IMR-90 (cell line): Measurements from ENCODE around the gene ARHGAP31. TPM values are rescaled to one million over a fixed set of nuclear protein-coding genes. Genes with fewer than 3 reads are reported as not detected.

Source experiments
- ATAC-seq: fragments of 200-7000 bp; cut with Tn5 transposase; 2 replicates; pipeline ENCODE4 v1.9.1; 2020; ENCODE audit warnings: low read depth, mild to moderate bottlenecking, moderate library complexity
- BruUV-seq: library from RNA; stranded (reverse); fragments of 400-500 nt; replicated peaks from 2 replicates; lab custom pipeline; 2021; lab: Mats Ljungman, UMichigan
- CTCF ChIA-PET: fragments of 300-600 bp; formaldehyde crosslinking; extraction: SDS; loops from one replicate; lab custom pipeline; 2021; ENCODE audit warnings: antibody characterized with exemption; lab: Yijun Ruan, JAX
- POLR2A ChIA-PET: fragments of 300-600 bp; sonication (Branson Sonifier 250); formaldehyde crosslinking; loops from one replicate; lab custom pipeline; 2022; ENCODE audit warnings: antibody characterized with exemption; ENCODE audit not compliant: unreplicated experiment; lab: Charles Lee
- DNase-seq: peaks from one replicate; pipeline ENCODE4 v3.0.0; 2013
- H2AFZ ChIP-seq: replicated peaks from 2 replicates; pipeline ENCODE3; 2013; ENCODE audit warnings: low read length, mild to moderate bottlenecking; ENCODE audit not compliant: poor library complexity
- H2AK5ac ChIP-seq: 2 replicates; pipeline ENCODE4 v1.6.1; 2013; ENCODE audit warnings: low read depth, low read length, inconsistent platforms
- H2AK9ac ChIP-seq: replicated peaks from 2 replicates; pipeline ENCODE3; 2013; ENCODE audit warnings: mild to moderate bottlenecking, low read depth, low read length, moderate library complexity; ENCODE audit not compliant: poor library complexity
- H2BK120ac ChIP-seq: 2 replicates; pipeline ENCODE4 v1.6.1; 2013; ENCODE audit warnings: low read depth, low read length, inconsistent platforms
- H2BK15ac ChIP-seq: 3 replicates; pipeline ENCODE4 v1.6.1; 2013; ENCODE audit warnings: low read depth, low read length, inconsistent platforms
- H2BK20ac ChIP-seq: 2 replicates; pipeline ENCODE4 v1.6.1; 2013; ENCODE audit warnings: low read depth, mild to moderate bottlenecking, inconsistent platforms, low read length, moderate library complexity
- H2BK5ac ChIP-seq: 2 replicates; pipeline ENCODE4 v1.6.1; 2013; ENCODE audit warnings: mild to moderate bottlenecking, low read depth, low read length, inconsistent platforms; ENCODE audit not compliant: poor library complexity, severe bottlenecking
- H3K14ac ChIP-seq: replicated peaks from 2 replicates; pipeline ENCODE4 v1.6.1; 2013; ENCODE audit warnings: low read depth, low read length, inconsistent platforms
- H3K18ac ChIP-seq: 2 replicates; pipeline ENCODE4 v1.6.1; 2013; ENCODE audit warnings: low read depth, low read length, control low read depth
- H3K23ac ChIP-seq: 2 replicates; pipeline ENCODE4 v1.6.1; 2013; ENCODE audit warnings: low read depth, low read length, inconsistent platforms
- H3K27ac ChIP-seq: 2 replicates; pipeline ENCODE4 v1.5.1; 2013; ENCODE audit warnings: mild to moderate bottlenecking, control low read depth, low read length; ENCODE audit not compliant: insufficient read depth
- H3K27me3 ChIP-seq: 2 replicates; pipeline ENCODE4 v1.6.1; 2013; ENCODE audit warnings: low read length; ENCODE audit not compliant: control insufficient read depth, insufficient read depth
- H3K36me3 ChIP-seq: 2 replicates; pipeline ENCODE4 v1.6.1; 2013; ENCODE audit warnings: low read length, mixed read lengths; ENCODE audit not compliant: control insufficient read depth, insufficient read depth
- H3K4ac ChIP-seq: 2 replicates; pipeline ENCODE4 v1.6.1; 2013; ENCODE audit warnings: low read depth, low read length, inconsistent platforms
- H3K4me1 ChIP-seq: 2 replicates; pipeline ENCODE4 v1.6.1; 2013; ENCODE audit warnings: low read length, mixed read lengths; ENCODE audit not compliant: control insufficient read depth, insufficient read depth
- H3K4me2 ChIP-seq: 2 replicates; pipeline ENCODE4 v1.6.1; 2013; ENCODE audit warnings: low read depth, mild to moderate bottlenecking, control low read depth, low read length, moderate library complexity
- H3K4me3 ChIP-seq: 2 replicates; pipeline ENCODE4 v1.5.1; 2013; ENCODE audit warnings: low read depth, mild to moderate bottlenecking, control low read depth, low read length, moderate library complexity; ENCODE audit not compliant: insufficient read depth
- H3K56ac ChIP-seq: 2 replicates; pipeline ENCODE4 v1.6.1; 2013; ENCODE audit warnings: low read length, inconsistent platforms; ENCODE audit not compliant: insufficient read depth; ENCODE audit errors: extremely low read depth
- H3K79me1 ChIP-seq, 2 experiments: 2 replicates each; pipeline ENCODE4 v1.6.1; 2013; ENCODE audit warnings: low read length in 2 of 2, inconsistent platforms in 1 of 2, low read depth in 1 of 2
- H3K9ac ChIP-seq: 2 replicates; pipeline ENCODE4 v1.6.1; 2013; ENCODE audit warnings: low read depth, low read length, control low read depth
- H3K9me1 ChIP-seq: 2 replicates; pipeline ENCODE4 v1.6.1; 2013; ENCODE audit warnings: low read length, inconsistent platforms; ENCODE audit not compliant: insufficient read depth
- H3K9me3 ChIP-seq: 2 replicates; pipeline ENCODE4 v1.6.1; 2013; ENCODE audit warnings: low read length; ENCODE audit not compliant: control insufficient read depth, insufficient read depth
- H4K20me1 ChIP-seq: 2 replicates; pipeline ENCODE4 v1.6.1; 2013; ENCODE audit warnings: low read length, inconsistent platforms; ENCODE audit not compliant: insufficient read depth
- H4K5ac ChIP-seq: 2 replicates; pipeline ENCODE4 v1.6.1; 2013; ENCODE audit warnings: mild to moderate bottlenecking, low read depth, low read length, control low read depth
- H4K8ac ChIP-seq, 2 experiments: 2 replicates each; pipeline ENCODE4 v1.6.1; 2013; ENCODE audit warnings: low read depth in 2 of 2, low read length in 2 of 2, control low read depth in 1 of 2, inconsistent platforms in 1 of 2
- H4K91ac ChIP-seq: 2 replicates; pipeline ENCODE4 v1.6.1; 2013; ENCODE audit warnings: low read depth, low read length, inconsistent platforms; ENCODE audit not compliant: insufficient read depth
- NFE2L2 ChIP-seq: fragments of 150-350 bp; IDR thresholded peaks from 2 replicates; pipeline ENCODE4 v1.6.1; 2016; ENCODE audit warnings: low read depth, mild to moderate bottlenecking, low read length
- whole genome bisulfite sequencing, 2 experiments: methylation state at CpG; one replicate each; pipeline versions ENCODE4 v1.1.5 to v1.1.7; 2013; ENCODE audit warnings: missing lambda C conversion rate in 2 of 2; ENCODE audit not compliant: insufficient read length in 1 of 2; ENCODE audit errors: extremely low coverage in 2 of 2; 5-methylcytosine and 5-hydroxymethylcytosine counted together
- dilution Hi-C: fragments of 300-500 bp; cut with HindIII; formaldehyde crosslinking; loops from one replicate; pipeline ENCODE4 v1.14.3; 2018; ENCODE audit warnings: low sequenced_read_pairs; ENCODE audit not compliant: unreplicated experiment
- in situ Hi-C: fragments of 300-500 bp; cut with MboI; formaldehyde crosslinking; loops from 3 replicates; pipeline ENCODE4 v1.14.3; 2019; ENCODE audit warnings: low sequenced_read_pairs, inconsistent platforms, mixed read lengths
- intact Hi-C: fragments of 100-400 bp; cut with micrococcal nuclease; formaldehyde crosslinking; loops from 2 replicates; pipeline ENCODE4 v1.10.0; 2022
- polyA plus RNA-seq, 3 experiments: library from polyadenylated mRNA; depleted of rRNA; stranded (reverse); fragments of >200 nt; gene quantifications; 2 replicates each; pipeline ENCODE4 v1.2.3, GENCODE V29; 2012; ENCODE audit warnings: low replicate concordance in 1 of 3
- total RNA-seq: library from RNA; depleted of rRNA; stranded (reverse); fragments of >200 nt; gene quantifications from 2 replicates; pipeline ENCODE4 v1.2.3, GENCODE V29; 2012

Gene ARHGAP31
- total and polyA plus RNA-seq, 2 of the 4 experiments (the other 2 are of a cell fraction): 6.6 to 7.7 TPM

DNA sequence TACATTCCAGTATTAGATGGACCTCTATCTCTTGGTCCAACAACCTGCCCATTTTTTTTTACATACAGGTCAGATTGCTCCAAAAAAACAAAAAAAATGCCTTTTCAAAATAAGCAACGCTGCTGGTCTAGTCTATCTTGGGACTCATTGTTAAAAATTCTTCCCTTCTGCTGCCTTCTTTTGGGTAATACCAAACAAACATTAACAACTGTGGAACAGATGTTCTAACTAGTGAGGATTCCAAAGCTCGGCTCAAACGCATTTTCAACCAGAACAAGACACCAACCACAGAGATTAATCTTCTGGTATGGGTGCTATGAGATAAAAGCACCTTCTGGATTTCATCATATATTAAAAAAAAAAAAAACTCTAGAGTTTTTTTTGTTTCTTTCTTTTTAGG, 24.7 kb downstream of the ARHGAP31 start:
- Histone ChIP-seq H2AK5ac (no peak overlapping the region), H2BK120ac (no peak overlapping the region), H3K9me3 (no peaks in the 10 kb centered on the region), H3K18ac (no peak overlapping the region), H4K5ac (no peak overlapping the region), H3K9ac (no peak overlapping the region), H3K23ac (no peak overlapping the region), H3K4ac (no peak overlapping the region), H3K27me3 (no peaks in the 10 kb centered on the region), H3K4me3 (no peak overlapping the region), H2BK5ac (no peak overlapping the region), H3K56ac (no peak overlapping the region), H3K36me3 (peaks cover 5% of the 10 kb centered on the region), H4K8ac (no peak overlapping the region), H2AFZ (no peak overlapping the region), H2AK9ac (no peak overlapping the region), H3K9me1 (peaks cover 6% of the 10 kb centered on the region; the same call in 1 of the 2 replicates), H3K27ac (no peak overlapping the region), H2BK20ac (no peak overlapping the region), H3K4me2 (no peak overlapping the region), H4K20me1 (no peaks in the 10 kb centered on the region), H3K4me1 (peaks cover 4% of the 10 kb centered on the region; the same call in 1 of the 2 replicates), H4K91ac (no peak overlapping the region), H3K14ac (no peak overlapping the region), H2BK15ac (no peak overlapping the region), H3K79me1 (peaks cover 34 to 62% of the 10 kb centered on the region in 2 experiments)
- no peak for ATAC-seq
- TF ChIP-seq NFE2L2: no peak
- dilution Hi-C loops: no loop called here
- intact Hi-C loops: no loop called here
- CTCF ChIA-PET: interaction anchor here (0.6 to 0.7 kb wide), 3 partner anchors 11 to 65 kb away, joined by 3 read pairs; no protein-coding TSS in a partner anchor
- DNase-seq: peak; percentile 73
- WGBS, 2 experiments: no CpG with 5 or more reads among the region's 3 CpGs
- in situ Hi-C loops: no loop called here
- POLR2A ChIA-PET: interaction anchor here (0.6 kb wide), 1 partner anchor 12 kb away, joined by 7 read pairs; no protein-coding TSS in a partner anchor
- no TSS peak for BruUV-seq
